H1 (cell line): ENCODE measurements around the gene PPRC1.

Experiments used
- CBX8 ChIP-seq: fragments of 300-800, 300-1000 bp; sonication (generic); IDR thresholded peaks from 2 replicates; pipeline ENCODE4 v1.7.1; 2016; ENCODE audit warnings: low read depth, low read length, borderline replicate concordance
- CEBPB ChIP-seq: IDR thresholded peaks from 2 replicates; pipeline ENCODE4 v1.6.1; 2012; ENCODE audit warnings: low read depth, low read length
- EP300 ChIP-seq, 2 experiments: IDR thresholded peaks; 1 replicate in 1 of 2; 2 replicates in 1 of 2; pipeline ENCODE4 v1.6.1; 2011 to 2012; ENCODE audit warnings: low read depth in 2 of 2, low read length in 2 of 2, mild to moderate bottlenecking in 2 of 2, borderline replicate concordance in 1 of 2, inconsistent platforms in 1 of 2, moderate library complexity in 1 of 2
- GABPA ChIP-seq: IDR thresholded peaks from 2 replicates; pipeline ENCODE4 v1.6.1; 2011; ENCODE audit warnings: mild to moderate bottlenecking, low read length, moderate library complexity, borderline replicate concordance; ENCODE audit not compliant: insufficient read depth
- KDM1A ChIP-seq: fragments of 200-600, 300-600 bp; sonication (generic); IDR thresholded peaks from 2 replicates; pipeline ENCODE4 v1.7.1; 2016; ENCODE audit warnings: mild to moderate bottlenecking, low read length, borderline replicate concordance
- RAD21 ChIP-seq, 2 experiments: IDR thresholded peaks in 1 of 2; conservative IDR thresholded peaks in 1 of 2; 2 replicates each; pipeline ENCODE4 v1.6.1; 2011; ENCODE audit warnings: low read depth in 2 of 2, low read length in 2 of 2, improper control_type of control experiment in 1 of 2, inconsistent platforms in 1 of 2, mild to moderate bottlenecking in 1 of 2, moderate library complexity in 1 of 2
- RNF2 ChIP-seq: fragments of 200-900, 300-1000 bp; sonication (generic); IDR thresholded peaks from 2 replicates; pipeline ENCODE4 v1.7.1; 2016; ENCODE audit warnings: borderline replicate concordance, low read depth, mild to moderate bottlenecking, antibody characterized with exemption, low read length; ENCODE audit not compliant: poor library complexity, severe bottlenecking; ENCODE audit errors: missing control alignments
- YY1 ChIP-seq: IDR thresholded peaks from 2 replicates; pipeline ENCODE4 v1.6.1; 2011; ENCODE audit warnings: low read depth, mild to moderate bottlenecking, low read length
- TF ChIP-seq, protein P1 (sequence below), 3 experiments: IDR thresholded peaks; 1 replicate in 2 of 3; 2 replicates in 1 of 3; pipeline versions ENCODE4 v1.5.1 to v1.6.1; 2011; ENCODE audit warnings: low read length in 3 of 3, mild to moderate bottlenecking in 3 of 3, inconsistent platforms in 2 of 3, low read depth in 1 of 3, moderate library complexity in 1 of 3; ENCODE audit not compliant: insufficient read depth in 1 of 3; ENCODE audit errors: control extremely low read depth in 1 of 3
- TF ChIP-seq, protein P2 (sequence below): IDR thresholded peaks from 2 replicates; pipeline ENCODE4 v1.6.1; 2012; ENCODE audit warnings: inconsistent platforms

DNA sequence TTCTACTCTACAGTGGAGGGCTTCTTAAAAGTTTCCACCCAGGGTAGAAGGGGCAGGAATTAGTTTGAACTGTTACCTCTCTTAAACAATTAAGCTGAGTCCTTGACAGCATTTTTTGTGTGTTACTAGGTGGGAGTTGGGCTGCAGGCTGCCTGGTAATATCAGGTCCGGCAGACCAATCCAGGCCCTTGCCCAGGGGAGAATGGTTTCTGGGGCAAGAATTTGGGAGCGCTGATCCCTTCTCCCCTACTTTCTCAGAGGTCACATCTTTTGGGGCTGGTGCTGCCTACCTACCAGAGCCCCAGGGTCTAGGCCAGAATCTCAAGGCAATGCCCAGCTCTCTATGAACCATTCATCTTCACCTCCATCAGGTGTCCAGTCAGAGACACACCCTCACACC, 1.6 kb downstream of the PPRC1 start:
- TF ChIP-seq CEBPB (no peak), YY1 (no peak), CBX8 (no peak), RAD21 (IDR thresholded peaks at IDR 0.05 in 1 of 2, conservative IDR thresholded peaks at IDR 0.05 in 1 of 2; ENCODE audit: low read depth in 2 of 2, low read length in 2 of 2) (no peak), RNF2 (no peak), GABPA (no peak), EP300 (IDR thresholded peaks at IDR 0.05; ENCODE audit: borderline replicate concordance in 1 of 2, low read depth in 2 of 2, low read length in 2 of 2) (no peak), KDM1A (no peak)
- TF ChIP-seq, protein P1, sequence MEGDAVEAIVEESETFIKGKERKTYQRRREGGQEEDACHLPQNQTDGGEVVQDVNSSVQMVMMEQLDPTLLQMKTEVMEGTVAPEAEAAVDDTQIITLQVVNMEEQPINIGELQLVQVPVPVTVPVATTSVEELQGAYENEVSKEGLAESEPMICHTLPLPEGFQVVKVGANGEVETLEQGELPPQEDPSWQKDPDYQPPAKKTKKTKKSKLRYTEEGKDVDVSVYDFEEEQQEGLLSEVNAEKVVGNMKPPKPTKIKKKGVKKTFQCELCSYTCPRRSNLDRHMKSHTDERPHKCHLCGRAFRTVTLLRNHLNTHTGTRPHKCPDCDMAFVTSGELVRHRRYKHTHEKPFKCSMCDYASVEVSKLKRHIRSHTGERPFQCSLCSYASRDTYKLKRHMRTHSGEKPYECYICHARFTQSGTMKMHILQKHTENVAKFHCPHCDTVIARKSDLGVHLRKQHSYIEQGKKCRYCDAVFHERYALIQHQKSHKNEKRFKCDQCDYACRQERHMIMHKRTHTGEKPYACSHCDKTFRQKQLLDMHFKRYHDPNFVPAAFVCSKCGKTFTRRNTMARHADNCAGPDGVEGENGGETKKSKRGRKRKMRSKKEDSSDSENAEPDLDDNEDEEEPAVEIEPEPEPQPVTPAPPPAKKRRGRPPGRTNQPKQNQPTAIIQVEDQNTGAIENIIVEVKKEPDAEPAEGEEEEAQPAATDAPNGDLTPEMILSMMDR (IDR thresholded peaks at IDR 0.05; ENCODE audit: control extremely low read depth in 1 of 3, insufficient read depth in 1 of 3, low read depth in 1 of 3, low read length in 3 of 3) = no peak
- TF ChIP-seq, protein P2, sequence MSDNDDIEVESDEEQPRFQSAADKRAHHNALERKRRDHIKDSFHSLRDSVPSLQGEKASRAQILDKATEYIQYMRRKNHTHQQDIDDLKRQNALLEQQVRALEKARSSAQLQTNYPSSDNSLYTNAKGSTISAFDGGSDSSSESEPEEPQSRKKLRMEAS = no peak
